Subcutaneous preadipocyte (primary cell): ENCODE measurements around the gene CA14. TPM values are rescaled to one million over a fixed set of nuclear protein-coding genes. Genes with fewer than 3 reads are reported as not detected.
A peak's percentile ranks its signal among the peaks of the same experiment; 100 is the strongest.

ENCODE experiments used
- small RNA-seq: library from RNA; depleted of rRNA; stranded (forward); fragments of <200 nt; gene quantifications from one replicate; pipeline ENCODE3, GENCODE V24; 2012
- total RNA-seq: library from RNA; depleted of rRNA; stranded (reverse); fragments of >200 nt; gene quantifications from 2 replicates; pipeline ENCODE4 v1.2.3, GENCODE V29; 2012

Gene CA14
- total RNA-seq = not detected in 2 replicates

DNA sequence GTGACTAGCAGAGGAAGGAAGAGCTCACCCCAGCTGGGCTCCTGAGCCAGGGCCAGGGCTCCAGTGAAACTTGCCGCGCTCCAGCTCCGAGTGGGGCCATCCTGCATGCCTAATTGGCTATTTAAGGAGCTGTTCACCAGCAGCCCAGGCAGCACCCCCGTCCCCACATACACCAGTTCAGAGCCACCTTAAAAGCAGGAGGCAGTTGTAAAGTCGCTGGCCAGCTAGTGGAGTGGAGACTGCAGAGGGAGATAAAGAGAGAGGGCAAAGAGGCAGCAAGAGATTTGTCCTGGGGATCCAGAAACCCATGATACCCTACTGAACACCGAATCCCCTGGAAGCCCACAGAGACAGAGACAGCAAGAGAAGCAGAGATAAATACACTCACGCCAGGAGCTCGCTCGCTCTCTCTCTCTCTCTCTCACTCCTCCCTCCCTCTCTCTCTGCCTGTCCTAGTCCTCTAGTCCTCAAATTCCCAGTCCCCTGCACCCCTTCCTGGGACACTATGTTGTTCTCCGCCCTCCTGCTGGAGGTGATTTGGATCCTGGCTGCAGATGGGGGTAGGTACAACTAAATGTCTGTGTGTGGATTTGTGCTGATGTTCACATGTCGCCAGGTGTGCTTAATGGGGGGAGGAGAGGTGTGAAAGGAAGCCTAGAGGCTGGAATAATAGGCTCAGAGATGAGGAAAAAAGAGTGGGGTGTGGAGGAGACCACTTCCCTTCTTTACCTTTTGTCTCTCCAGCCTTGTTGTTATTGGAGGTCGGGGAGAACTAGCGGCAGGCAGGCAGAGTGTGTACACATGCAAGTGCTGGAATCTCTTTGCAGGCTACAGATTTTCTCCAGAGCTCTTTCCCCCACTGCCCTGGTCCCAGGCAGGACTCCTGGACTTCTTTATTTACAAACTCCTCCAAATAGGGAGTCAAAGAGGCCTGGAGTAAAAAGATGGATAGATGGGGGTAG is at the start of gene CA14:
TSS of gene CA14 (plus strand) at position 151 of the 962 bp plus-strand sequence. CDS start at position 506, 355 bp downstream.

DNA sequence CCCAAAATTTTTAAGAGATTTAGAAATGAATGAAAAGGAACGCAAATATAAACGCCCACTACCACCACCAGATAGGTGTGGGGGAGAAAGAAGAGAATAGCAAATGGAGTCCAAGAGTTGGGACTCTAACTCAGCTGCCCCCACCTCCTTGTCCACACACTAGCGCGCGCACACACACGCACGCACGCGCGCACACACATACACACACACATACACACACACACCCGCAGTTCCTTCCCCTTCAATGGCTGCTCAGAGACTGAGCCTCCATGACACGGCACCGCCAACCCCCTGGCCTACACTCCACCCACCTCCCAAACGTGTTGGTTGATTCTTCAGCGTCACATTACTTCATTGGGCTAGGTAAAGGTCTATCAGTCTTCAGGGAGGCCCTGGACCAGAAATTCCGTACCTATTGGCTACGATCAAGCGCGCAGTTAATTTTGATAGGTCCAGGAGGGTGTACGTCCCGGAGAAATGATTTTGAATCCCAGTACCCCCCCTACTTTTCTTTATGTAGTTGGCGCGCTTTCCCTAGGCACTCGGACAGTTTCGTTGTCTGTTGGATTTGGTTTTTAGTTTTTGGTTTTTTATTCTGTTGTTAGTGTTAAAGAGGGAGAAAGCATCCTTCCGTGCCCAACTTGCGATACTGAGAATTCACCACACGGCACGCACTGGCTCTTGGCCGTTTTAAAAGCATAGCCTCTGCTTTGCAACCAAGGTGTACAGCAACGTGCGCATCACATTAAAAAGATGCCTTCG is 21.5 kb upstream of the CA14 start, which contains the start of gene ANP32E:
TSS of gene ANP32E (minus strand) at position 261 of the 762 bp plus-strand sequence. CDS start 326 bp downstream, outside the sequence.

DNA sequence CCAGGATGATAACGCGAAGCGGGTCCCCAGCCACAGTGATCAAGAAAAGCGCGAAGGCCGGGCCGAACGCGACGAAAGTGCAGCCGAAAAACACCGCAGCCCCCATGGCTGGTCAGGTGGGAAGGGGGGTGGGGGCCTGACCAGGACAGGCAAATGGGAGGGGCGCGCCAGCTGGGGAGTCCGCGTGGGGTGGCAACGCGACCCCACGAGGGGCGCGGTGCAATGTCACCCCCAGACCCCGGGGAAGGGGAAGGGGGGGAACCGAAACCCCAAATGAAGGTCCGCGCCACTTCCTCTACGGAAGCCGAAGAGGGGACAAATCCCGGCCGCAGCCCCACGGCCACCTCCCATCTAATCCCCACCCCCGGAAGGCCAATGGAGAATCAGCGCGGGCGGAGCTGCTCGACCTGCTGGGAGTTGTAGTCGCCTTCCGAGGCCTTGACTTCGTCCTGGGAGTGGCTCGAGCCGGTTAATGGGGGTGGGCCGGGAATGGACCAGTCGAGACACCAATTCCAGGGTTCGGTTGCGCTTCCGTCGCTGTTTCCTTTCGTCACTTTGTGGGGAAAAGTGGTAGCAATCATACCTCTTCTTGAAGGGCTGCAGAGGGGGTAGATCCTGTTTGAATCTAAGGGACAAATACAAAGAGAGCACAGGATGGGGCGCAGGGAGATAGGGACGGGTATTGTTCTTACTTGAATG is 11.3 kb downstream of the CA14 start, which contains the start of gene APH1A:
TSS of gene APH1A (minus strand) at position 312 of the 699 bp plus-strand sequence. CDS start at position 106, 206 bp downstream.

DNA sequence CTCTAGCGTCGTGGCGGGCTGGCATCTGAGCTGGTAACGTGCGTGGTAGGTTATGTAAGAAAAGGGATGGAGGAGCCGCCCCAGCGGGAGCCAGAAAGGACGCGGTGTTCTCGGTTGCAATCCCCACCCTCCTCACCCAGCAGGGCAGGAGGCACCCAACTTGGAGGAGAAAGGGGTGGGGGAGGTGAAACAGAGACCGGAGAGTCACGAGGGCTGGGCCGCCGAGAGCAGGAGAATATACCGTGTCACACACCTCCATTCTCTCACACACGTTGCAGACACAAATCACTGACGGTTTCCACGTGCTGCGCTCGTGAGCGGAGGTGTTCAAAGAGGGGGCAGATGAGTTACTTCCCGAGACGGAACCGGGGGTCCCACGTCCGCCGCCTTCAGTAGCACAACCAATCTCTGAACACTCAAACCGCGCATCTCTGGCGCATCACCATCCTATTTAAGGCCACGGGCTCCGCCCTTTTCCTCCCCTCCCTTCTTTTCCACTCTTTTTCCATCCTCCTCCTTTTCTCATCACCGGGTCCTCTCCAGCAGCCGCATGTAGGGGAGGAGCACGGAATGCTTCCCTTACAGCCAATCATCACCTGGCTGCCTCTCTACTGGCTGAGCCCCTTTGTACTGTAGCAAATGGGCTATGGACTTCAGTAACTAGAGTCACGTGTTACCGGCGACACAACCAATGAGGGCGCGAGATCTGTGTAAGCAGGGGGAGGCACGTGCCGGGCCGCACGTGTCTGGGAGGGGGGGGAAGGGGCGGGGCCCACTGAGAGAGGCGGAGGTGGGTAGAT is 24.4 kb downstream of the CA14 start, which contains the start of gene CIART:
TSS of gene CIART (plus strand) at position 797 of the 800 bp plus-strand sequence. CDS start 714 bp downstream, outside the sequence.

DNA sequence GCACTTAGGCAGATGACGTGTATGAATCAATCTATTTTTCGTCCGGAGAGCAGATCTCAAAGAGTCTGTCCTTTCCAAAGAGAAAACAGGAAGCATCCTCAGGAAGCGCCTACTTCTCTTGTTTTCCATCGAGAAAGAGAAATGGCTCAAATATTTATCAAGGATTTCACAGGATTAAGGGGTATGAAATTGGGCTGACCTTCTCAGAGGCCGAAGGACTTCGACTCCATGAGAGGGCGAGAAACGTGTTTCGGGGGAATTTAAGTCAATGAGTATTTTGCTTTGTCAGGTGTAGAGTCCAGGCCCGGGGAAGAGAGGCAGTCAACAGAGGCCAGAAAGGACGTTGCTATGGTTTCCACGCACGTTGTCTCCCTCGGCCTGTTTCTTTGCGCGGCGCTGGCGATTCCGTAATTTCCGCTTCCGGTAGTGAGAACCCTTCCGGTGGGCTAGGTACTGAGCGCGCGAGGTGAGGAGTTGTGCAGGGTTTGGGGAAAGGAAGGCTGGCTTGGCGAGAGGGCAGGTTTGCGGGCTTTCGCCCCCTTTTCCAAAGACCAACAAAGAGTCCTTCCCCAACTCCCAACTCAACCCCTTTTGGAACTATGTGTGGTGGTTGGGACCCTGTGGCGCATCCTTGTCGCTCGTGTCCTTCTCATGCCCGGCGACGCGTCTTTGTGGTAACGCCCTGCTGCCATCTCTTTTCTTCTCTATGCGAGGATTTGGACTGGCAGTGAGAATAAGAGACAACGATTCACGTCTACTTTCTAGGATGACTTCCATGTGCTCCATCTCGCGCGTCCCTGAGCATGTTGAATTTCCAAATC is 36.1 kb downstream of the CA14 start, which contains the start of gene MRPS21:
TSS of gene MRPS21 (plus strand) at position 429 of the 821 bp plus-strand sequence. CDS start 506 bp downstream, outside the sequence.

Small RNA genes lying within 50 kb of the gene (small RNA-seq; reads per million reads assigned to genes)
- gene RN7SL480P (not detected), gene RNU2-17P (6.2 reads per million, percentile 93 among the genes with 10 or more reads in this experiment)

Other genes with a start within 250 kb of the CA14 start
- gene OTUD7B, start 247.0 kb upstream of the CA14 start, total RNA-seq = 7.7 and 11.9 TPM in 2 replicates
- gene VPS45, start 190.0 kb upstream of the CA14 start, total RNA-seq = 29.7 and 32.3 TPM in 2 replicates
- 33.2 and 40.8 TPM in 2 replicates for gene PLEKHO1, start 107.9 kb upstream of the CA14 start, total RNA-seq
- gene ANP32E, start 21.7 kb upstream of the CA14 start, total RNA-seq = 17.6 and 22.3 TPM in 2 replicates
- 94.8 and 109 TPM in 2 replicates for gene APH1A, start 11.2 kb downstream of the CA14 start, total RNA-seq
- gene C1orf54, start 15.0 kb downstream of the CA14 start, total RNA-seq = 6.1 and 9.9 TPM in 2 replicates
- 1.2 and 2.2 TPM in 2 replicates for gene CIART, start 24.8 kb downstream of the CA14 start, total RNA-seq
- 34.4 and 42.6 TPM in 2 replicates for gene MRPS21, start 36.1 kb downstream of the CA14 start, total RNA-seq
- 34.2 and 49.1 TPM in 2 replicates for gene PRPF3, start 63.8 kb downstream of the CA14 start, total RNA-seq
- gene RPRD2, start 106.4 kb downstream of the CA14 start, total RNA-seq = 8.8 and 11.9 TPM in 2 replicates
- gene TARS2, start 229.6 kb downstream of the CA14 start, total RNA-seq = 22.3 and 26.1 TPM in 2 replicates